K562 (cell line): ENCODE data around the gene ALX3. TPM values are rescaled to one million over a fixed set of nuclear protein-coding genes. Genes with fewer than 3 reads are reported as not detected.
A peak's percentile ranks its signal among the peaks of the same experiment; 100 is the strongest.

Experiments used
- ATAC-seq: fragments of 200-7000 bp; cut with Tn5 transposase; 3 replicates; pipeline ENCODE4 v1.9.1; 2020; ENCODE audit warnings: moderate library complexity
- BruUV-seq: library from RNA; stranded (reverse); fragments of 400-500 nt; replicated peaks from 2 replicates; lab custom pipeline; 2021; lab: Mats Ljungman, UMichigan
- CTCF ChIA-PET: fragments of 300-600 bp; formaldehyde crosslinking; extraction: SDS; loops from one replicate; lab custom pipeline; 2021; ENCODE audit warnings: low intra/inter-chr PET ratio; lab: Yijun Ruan, JAX
- POLR2A ChIA-PET: fragments of 300-600, 350-650 bp; sonication (Branson Sonifier 250); formaldehyde crosslinking; extraction: SDS; loops from one replicate; lab custom pipeline; 2021; ENCODE audit warnings: antibody characterized with exemption, inconsistent platforms; lab: Yijun Ruan, JAX
- DNase-seq, 4 experiments: peaks; one replicate each; pipeline versions ENCODE4 v3.0.0 to v3.0.0-alpha.2; 2011 to 2018; ENCODE audit warnings: low spot score in 3 of 4, mixed read lengths in 3 of 4; ENCODE audit errors: extremely low read depth in 1 of 4
- FAIRE-seq: peaks from 2 replicates; lab custom pipeline; 2011; peaks lifted over from hg19 to GRCh38; lab: Jason Lieb, UNC
- H2AFZ ChIP-seq: 2 replicates; pipeline ENCODE4 v1.6.0; 2011; ENCODE audit warnings: low read depth, low read length, control low read depth, inconsistent platforms
- H3K27ac ChIP-seq: fragments of 200-600 bp; 3 replicates; pipeline ENCODE4 v1.8.0; 2011; ENCODE audit warnings: low read depth, mild to moderate bottlenecking, control low read depth, inconsistent platforms, low read length, moderate library complexity, mixed read lengths; ENCODE audit errors: extremely low read depth
- H3K27me3 ChIP-seq, 2 experiments: fragments of 300-600 bp in 1 of 2; 2 replicates in 1 of 2; 3 replicates in 1 of 2; pipeline versions ENCODE4 v1.6.0 to v1.8.0; 2011; ENCODE audit warnings: inconsistent platforms in 2 of 2, low read length in 2 of 2, mild to moderate bottlenecking in 1 of 2, mixed read lengths in 1 of 2, moderate library complexity in 1 of 2; ENCODE audit not compliant: control insufficient read depth in 2 of 2, insufficient read depth in 2 of 2
- H3K36me3 ChIP-seq: fragments of 300-600 bp; 3 replicates; pipeline ENCODE4 v1.8.0; 2011; ENCODE audit warnings: mild to moderate bottlenecking, low read length, inconsistent platforms; ENCODE audit not compliant: control insufficient read depth, insufficient read depth
- H3K4me1 ChIP-seq, 2 experiments: fragments of 200-600 bp in 1 of 2; replicated peaks in 1 of 2; 2 replicates in 1 of 2; 3 replicates in 1 of 2; pipeline versions ENCODE4 v1.5.1 to v1.8.0; 2011; ENCODE audit warnings: inconsistent platforms in 2 of 2, low read length in 2 of 2, mild to moderate bottlenecking in 1 of 2, mixed read lengths in 1 of 2, moderate library complexity in 1 of 2; ENCODE audit not compliant: control insufficient read depth in 2 of 2, insufficient read depth in 2 of 2
- H3K4me2 ChIP-seq: 2 replicates; pipeline ENCODE4 v1.6.1; 2011; ENCODE audit warnings: low read length, control low read depth, inconsistent platforms, mixed read lengths; ENCODE audit not compliant: insufficient read depth
- H3K4me3 ChIP-seq: fragments of 200-600 bp; sonication (generic), shearing (Covaris generic); 2 replicates; pipeline ENCODE4 v1.5.1; 2016; ENCODE audit warnings: control low read depth, inconsistent platforms
- H3K79me2 ChIP-seq: fragments of 200-600 bp; 3 replicates; pipeline ENCODE4 v1.8.0; 2011; ENCODE audit warnings: low read length, inconsistent platforms; ENCODE audit not compliant: control insufficient read depth, insufficient read depth
- H3K9ac ChIP-seq, 2 experiments: 2 replicates each; pipeline versions ENCODE4 v1.6.0 to v1.6.1; 2011; ENCODE audit warnings: low read depth in 2 of 2, low read length in 2 of 2, control low read depth in 1 of 2, inconsistent platforms in 1 of 2, mild to moderate bottlenecking in 1 of 2, mixed read lengths in 1 of 2; ENCODE audit not compliant: insufficient read depth in 1 of 2
- H3K9me1 ChIP-seq: one replicate; pipeline ENCODE4 v1.6.0; 2011; ENCODE audit warnings: inconsistent platforms, mild to moderate bottlenecking, low read length, moderate library complexity; ENCODE audit not compliant: control insufficient read depth, insufficient read depth
- H3K9me3 ChIP-seq: replicated peaks from 2 replicates; pipeline ENCODE4 v1.5.1; 2011; ENCODE audit warnings: low read depth, low read length, inconsistent platforms; ENCODE audit not compliant: control insufficient read depth, insufficient read depth
- H4K20me1 ChIP-seq: replicated peaks from 2 replicates; pipeline ENCODE4 v1.6.1; 2011; ENCODE audit warnings: low read length, inconsistent platforms, mixed read lengths; ENCODE audit not compliant: control insufficient read depth, insufficient read depth
- DNMT1 ChIP-seq: fragments of 450-650 bp; IDR thresholded peaks from 2 replicates; pipeline ENCODE4 v1.6.1; 2016; ENCODE audit warnings: antibody characterized with exemption, mild to moderate bottlenecking
- NFXL1 ChIP-seq: fragments of 450-650 bp; formaldehyde crosslinking; IDR thresholded peaks from 2 replicates; pipeline ENCODE4 v1.4.0; 2021; ENCODE audit warnings: mild to moderate bottlenecking
- WGBS: fragments of 100-300 bp; shearing (Covaris generic); methylation state at CpG from one replicate; pipeline ENCODE4 v1.1.6; 2016; ENCODE audit warnings: low coverage, mixed read lengths; ENCODE audit not compliant: insufficient coverage; ENCODE audit errors: missing lambda C conversion rate; 5-methylcytosine and 5-hydroxymethylcytosine counted together
- in situ Hi-C: fragments of 300-500 bp; cut with MboI; formaldehyde crosslinking; loops from 4 replicates; pipeline ENCODE4 v1.15.0; 2018; ENCODE audit warnings: inconsistent platforms, mixed read lengths
- intact Hi-C: fragments of 100-400 bp; cut with micrococcal nuclease; formaldehyde crosslinking; loops from 2 replicates; pipeline ENCODE4 v1.14.2; 2022
- polyA plus RNA-seq, 8 experiments: library from polyadenylated mRNA; depleted of rRNA in 4 of 8; stranded (reverse) in 5 of 8; unstranded in 3 of 8; fragments of >200 nt; fragmentation: Nextera tagmentation in 2 of 8; fragmentation: Illumina TruSeq in 1 of 8; extraction: Ambion mirVana in 2 of 8; extraction: Trizol in 1 of 8; gene quantifications; 2 replicates each; pipeline versions ENCODE4 v1.2.1 to v1.2.3, GENCODE V29; 2011 to 2014; ENCODE audit warnings: inconsistent platforms in 1 of 8, missing spikeins in 1 of 8
- total RNA-seq, 7 experiments: library from RNA; depleted of rRNA in 6 of 7; stranded (reverse); fragments of >200 nt in 6 of 7; fragmentation: Illumina TruSeq in 2 of 7; extraction: Trizol in 2 of 7; gene quantifications; 2 replicates each; pipeline versions ENCODE4 v1.2.1 to v1.2.3, GENCODE V29; 2011 to 2021; ENCODE audit warnings: low replicate concordance in 1 of 7
- TF ChIP-seq, protein P1 (sequence below): fragments of 450-650 bp; IDR thresholded peaks from 2 replicates; pipeline ENCODE4 v1.6.1; 2017; ENCODE audit warnings: antibody characterized with exemption, mild to moderate bottlenecking
- TF ChIP-seq, protein P2 (sequence below): IDR thresholded peaks from 2 replicates; pipeline ENCODE4 v1.6.1; 2012; ENCODE audit warnings: low read depth, low read length, improper control_type of control experiment, borderline replicate concordance
- TF ChIP-seq, protein P3 (sequence below): sonication (generic); formaldehyde crosslinking; IDR thresholded peaks from 2 replicates; pipeline ENCODE4 v1.9.0; 2022; ENCODE audit warnings: mild to moderate bottlenecking, missing genetic modification reagents
- TF ChIP-seq, protein P4 (sequence below): fragments of 250-450 bp; sonication (Bioruptor Pico); IDR thresholded peaks from 2 replicates; pipeline ENCODE4 v1.8.0; 2022; ENCODE audit warnings: moderate library complexity, mild to moderate bottlenecking, inconsistent platforms

The ALX3 gene
- total and polyA plus RNA-seq, 9 of the 15 experiments (the other 6 are each of a cell fraction or from before 2014, with no cell fraction given) = not detected

GRCh38 chr1:110113551-110113950 is 43.1 kb upstream of the ALX3 start (continued):
- TF ChIP-seq, protein P1, sequence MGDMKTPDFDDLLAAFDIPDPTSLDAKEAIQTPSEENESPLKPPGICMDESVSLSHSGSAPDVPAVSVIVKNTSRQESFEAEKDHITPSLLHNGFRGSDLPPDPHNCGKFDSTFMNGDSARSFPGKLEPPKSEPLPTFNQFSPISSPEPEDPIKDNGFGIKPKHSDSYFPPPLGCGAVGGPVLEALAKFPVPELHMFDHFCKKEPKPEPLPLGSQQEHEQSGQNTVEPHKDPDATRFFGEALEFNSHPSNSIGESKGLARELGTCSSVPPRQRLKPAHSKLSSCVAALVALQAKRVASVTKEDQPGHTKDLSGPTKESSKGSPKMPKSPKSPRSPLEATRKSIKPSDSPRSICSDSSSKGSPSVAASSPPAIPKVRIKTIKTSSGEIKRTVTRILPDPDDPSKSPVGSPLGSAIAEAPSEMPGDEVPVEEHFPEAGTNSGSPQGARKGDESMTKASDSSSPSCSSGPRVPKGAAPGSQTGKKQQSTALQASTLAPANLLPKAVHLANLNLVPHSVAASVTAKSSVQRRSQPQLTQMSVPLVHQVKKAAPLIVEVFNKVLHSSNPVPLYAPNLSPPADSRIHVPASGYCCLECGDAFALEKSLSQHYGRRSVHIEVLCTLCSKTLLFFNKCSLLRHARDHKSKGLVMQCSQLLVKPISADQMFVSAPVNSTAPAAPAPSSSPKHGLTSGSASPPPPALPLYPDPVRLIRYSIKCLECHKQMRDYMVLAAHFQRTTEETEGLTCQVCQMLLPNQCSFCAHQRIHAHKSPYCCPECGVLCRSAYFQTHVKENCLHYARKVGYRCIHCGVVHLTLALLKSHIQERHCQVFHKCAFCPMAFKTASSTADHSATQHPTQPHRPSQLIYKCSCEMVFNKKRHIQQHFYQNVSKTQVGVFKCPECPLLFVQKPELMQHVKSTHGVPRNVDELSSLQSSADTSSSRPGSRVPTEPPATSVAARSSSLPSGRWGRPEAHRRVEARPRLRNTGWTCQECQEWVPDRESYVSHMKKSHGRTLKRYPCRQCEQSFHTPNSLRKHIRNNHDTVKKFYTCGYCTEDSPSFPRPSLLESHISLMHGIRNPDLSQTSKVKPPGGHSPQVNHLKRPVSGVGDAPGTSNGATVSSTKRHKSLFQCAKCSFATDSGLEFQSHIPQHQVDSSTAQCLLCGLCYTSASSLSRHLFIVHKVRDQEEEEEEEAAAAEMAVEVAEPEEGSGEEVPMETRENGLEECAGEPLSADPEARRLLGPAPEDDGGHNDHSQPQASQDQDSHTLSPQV = no peak
- TF ChIP-seq, protein P2, sequence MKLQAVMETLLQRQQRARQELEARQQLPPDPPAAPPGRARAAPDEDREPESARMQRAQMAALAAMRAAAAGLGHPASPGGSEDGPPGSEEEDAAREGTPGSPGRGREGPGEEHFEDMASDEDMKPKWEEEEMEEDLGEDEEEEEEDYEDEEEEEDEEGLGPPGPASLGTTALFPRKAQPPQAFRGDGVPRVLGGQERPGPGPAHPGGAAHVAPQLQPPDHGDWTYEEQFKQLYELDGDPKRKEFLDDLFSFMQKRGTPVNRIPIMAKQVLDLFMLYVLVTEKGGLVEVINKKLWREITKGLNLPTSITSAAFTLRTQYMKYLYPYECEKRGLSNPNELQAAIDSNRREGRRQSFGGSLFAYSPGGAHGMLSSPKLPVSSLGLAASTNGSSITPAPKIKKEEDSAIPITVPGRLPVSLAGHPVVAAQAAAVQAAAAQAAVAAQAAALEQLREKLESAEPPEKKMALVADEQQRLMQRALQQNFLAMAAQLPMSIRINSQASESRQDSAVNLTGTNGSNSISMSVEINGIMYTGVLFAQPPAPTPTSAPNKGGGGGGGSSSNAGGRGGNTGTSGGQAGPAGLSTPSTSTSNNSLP = no peak

GRCh38 chr1:110112656-110113055 is 42.2 kb upstream of the ALX3 start:
- ChIA-PET POLR2A (interaction anchor here (0.6 to 1.7 kb wide), 8 partner anchors 11 to 567 kb away, joined by 3 to 6 read pairs (median 3); partner anchors contain the start of gene GNAI3), CTCF (no interaction called here)
- ATAC-seq (no peak), DNase-seq (no peak), FAIRE-seq (no peak)
- intact Hi-C loops (loop anchor here (5.0 to 10.0 kb wide), 2 partner anchors 335 to 468 kb away; no protein-coding TSS in a partner anchor), in situ Hi-C loops (no loop called here)
- WGBS = 3% methylated on average over 9 of the region's 9 CpGs
- Histone ChIP-seq H3K9me3 (no peaks in the 10 kb centered on the region), H3K4me1 (no peaks in the 10 kb centered on the region), H3K27ac (no peak overlapping the region), H3K9me1 (no peaks in the 10 kb centered on the region), H3K79me2 (no peaks in the 10 kb centered on the region), H3K4me3 (no peak overlapping the region), H3K9ac (no peak overlapping the region), H3K4me2 (no peak overlapping the region), H2AFZ (no peak overlapping the region), H3K36me3 (no peaks in the 10 kb centered on the region), H4K20me1 (peaks cover 11% of the 10 kb centered on the region), H3K27me3 (peaks cover 45 to 81% of the 10 kb centered on the region in 2 experiments)
- TF ChIP-seq, protein P3, sequence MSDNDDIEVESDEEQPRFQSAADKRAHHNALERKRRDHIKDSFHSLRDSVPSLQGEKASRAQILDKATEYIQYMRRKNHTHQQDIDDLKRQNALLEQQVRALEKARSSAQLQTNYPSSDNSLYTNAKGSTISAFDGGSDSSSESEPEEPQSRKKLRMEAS (CRISPR knock-in tag) = peak; percentile 43; the same call in 1 of the 2 replicates
- TF ChIP-seq DNMT1 = no peak
- TF ChIP-seq NFXL1 = no peak
- TF ChIP-seq, protein P4, sequence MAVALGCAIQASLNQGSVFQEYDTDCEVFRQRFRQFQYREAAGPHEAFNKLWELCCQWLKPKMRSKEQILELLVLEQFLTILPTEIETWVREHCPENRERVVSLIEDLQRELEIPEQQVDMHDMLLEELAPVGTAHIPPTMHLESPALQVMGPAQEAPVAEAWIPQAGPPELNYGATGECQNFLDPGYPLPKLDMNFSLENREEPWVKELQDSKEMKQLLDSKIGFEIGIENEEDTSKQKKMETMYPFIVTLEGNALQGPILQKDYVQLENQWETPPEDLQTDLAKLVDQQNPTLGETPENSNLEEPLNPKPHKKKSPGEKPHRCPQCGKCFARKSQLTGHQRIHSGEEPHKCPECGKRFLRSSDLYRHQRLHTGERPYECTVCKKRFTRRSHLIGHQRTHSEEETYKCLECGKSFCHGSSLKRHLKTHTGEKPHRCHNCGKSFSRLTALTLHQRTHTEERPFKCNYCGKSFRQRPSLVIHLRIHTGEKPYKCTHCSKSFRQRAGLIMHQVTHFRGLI (CRISPR knock-in tag) = no peak
- BruUV-seq = no TSS peak
